Activated CD4-positive, alpha-beta T cell treated with anti-CD3 and anti-CD28 coated beads for 24 hours (primary cell): ENCODE data around the gene MAPK12.

ENCODE experiments used
- DNase-seq, 2 donors: peaks; one replicate each; pipeline ENCODE4 v3.0.0-alpha.2; 2020; ENCODE audit warnings: low read depth in 2 of 2

Gene MAPK12

GRCh38 chr22:50232481-50233151 is 28.9 kb downstream of the MAPK12 start:
- DNase-seq: no peak

DNA sequence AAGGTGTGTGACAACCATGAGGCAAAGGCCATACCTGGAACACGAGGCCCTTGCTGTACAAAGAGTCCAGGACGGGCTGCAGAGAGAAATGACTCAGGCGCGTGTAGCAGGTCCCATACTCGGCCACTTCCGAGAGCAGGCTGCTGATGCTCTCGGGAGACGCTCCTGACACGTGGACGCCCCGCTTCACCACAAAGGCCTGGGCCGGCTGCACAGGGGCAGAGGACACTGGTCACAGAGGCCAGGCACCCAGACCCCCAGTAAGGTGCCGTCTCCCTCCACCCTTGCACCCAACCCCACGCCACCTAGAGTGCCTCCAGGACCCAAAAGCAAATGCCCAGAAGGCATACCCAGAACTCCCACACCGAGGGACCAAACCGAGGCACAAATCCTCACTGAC is 32.1 kb downstream of the MAPK12 start:
- DNase-seq: no peak

- DNase-seq: no peak
Observed at GRCh38 chr22:50228366-50228765, 33.1 kb downstream of the MAPK12 start.

GRCh38 chr22:50227579-50228215 is 33.8 kb downstream of the MAPK12 start:
- no peak for DNase-seq

GRCh38 chr22:50226875-50227165 is 34.7 kb downstream of the MAPK12 start:
- no peak for DNase-seq

DNA sequence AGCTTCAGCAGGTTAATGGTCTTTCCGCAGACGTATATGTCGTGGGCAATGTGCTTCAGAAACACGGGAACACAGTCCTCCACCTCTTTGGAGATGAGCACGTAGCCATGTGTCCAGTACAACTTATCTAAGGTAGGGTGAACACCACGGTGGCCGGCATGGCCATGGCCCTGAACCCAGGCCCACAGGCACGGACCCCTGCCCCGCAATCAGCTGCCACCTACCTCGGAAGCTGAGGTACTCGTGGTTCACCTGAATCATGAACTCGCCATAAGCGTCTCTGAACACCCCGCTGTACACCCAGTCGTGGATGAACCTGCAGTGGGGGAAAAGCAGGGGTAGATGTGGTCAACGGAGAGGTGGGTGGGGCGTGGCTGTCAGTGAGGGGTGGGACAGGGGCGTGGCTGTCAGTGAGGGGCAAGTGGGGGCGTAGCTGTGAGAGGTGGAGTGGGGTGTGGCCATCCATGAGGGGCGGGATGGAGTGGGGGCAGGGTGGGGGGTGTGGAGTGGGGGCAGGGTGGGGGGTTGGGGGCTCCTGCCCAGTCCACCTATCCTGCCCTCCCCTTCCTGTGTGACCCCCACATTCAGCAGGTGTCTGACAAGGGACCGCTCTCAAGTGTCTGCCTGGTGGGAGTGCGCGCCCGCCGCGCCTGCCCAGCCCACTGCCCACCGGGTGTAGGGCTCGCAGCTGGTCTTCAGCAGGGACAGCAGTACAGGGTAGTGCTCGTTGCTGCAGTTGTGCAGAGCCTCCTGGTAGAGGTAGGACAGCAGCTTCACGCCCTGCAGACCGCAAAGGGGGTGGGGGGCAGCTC is 35.2 kb downstream of the MAPK12 start:
- DNase-seq: no peak

- DNase-seq: no peak
Observed at GRCh38 chr22:50225200-50225969, 36.1 kb downstream of the MAPK12 start.

GRCh38 chr22:50224071-50224470 is 37.4 kb downstream of the MAPK12 start:
- no peak for DNase-seq

- DNase-seq: no peak
Observed at GRCh38 chr22:50222508-50222907, 39.0 kb downstream of the MAPK12 start.

DNA sequence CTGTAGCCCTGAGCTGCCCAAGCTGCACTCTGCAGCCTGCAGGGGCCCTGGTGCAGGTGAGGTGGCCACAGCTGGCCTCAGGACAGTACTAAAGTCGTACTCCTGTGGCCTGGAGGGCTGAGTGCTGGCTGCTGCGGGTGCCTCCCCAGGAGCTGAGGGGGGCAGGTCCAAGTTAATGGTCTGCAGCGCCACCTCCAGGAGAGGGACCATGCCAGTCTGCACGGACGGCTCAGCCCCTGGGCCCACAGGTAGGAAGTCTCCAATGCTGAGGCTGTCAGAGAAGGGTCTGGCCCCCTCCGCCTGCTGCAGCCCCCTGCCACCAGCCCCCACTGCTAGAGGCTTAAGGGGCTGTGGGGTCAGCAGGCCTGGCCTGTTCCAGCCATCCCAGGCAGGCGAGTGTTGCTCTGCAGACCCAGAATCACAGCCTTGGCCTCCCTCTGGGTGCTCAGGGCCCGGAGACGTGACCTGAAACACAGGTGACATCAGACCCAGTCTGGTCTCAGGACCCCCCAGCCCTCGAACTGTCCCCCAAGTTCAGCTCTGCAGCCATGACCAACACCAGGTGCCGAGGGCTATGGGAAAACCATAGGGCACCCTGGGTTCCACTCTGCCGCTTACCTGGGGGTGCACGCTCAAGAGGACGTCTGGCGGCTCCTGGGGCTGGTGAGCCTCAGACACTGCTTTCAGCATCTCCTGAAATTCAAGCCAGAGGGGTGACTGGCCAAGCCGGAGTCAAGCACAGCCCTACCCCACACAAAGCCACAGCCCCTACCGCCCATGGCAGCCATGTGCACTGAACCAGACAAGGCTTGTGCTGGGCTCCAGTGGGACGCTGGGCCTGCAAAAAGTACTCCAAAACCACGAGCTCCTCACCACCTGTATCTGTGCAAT is 39.8 kb downstream of the MAPK12 start:
- DNase-seq: no peak

- DNase-seq: no peak
Observed at GRCh38 chr22:50220603-50221409, 40.7 kb downstream of the MAPK12 start.

- DNase-seq: no peak
Observed at GRCh38 chr22:50219800-50220602, 41.5 kb downstream of the MAPK12 start.

GRCh38 chr22:50218996-50219727 is 42.3 kb downstream of the MAPK12 start:
- no peak for DNase-seq

GRCh38 chr22:50218153-50218995 is 43.1 kb downstream of the MAPK12 start:
- DNase-seq: no peak

DNA sequence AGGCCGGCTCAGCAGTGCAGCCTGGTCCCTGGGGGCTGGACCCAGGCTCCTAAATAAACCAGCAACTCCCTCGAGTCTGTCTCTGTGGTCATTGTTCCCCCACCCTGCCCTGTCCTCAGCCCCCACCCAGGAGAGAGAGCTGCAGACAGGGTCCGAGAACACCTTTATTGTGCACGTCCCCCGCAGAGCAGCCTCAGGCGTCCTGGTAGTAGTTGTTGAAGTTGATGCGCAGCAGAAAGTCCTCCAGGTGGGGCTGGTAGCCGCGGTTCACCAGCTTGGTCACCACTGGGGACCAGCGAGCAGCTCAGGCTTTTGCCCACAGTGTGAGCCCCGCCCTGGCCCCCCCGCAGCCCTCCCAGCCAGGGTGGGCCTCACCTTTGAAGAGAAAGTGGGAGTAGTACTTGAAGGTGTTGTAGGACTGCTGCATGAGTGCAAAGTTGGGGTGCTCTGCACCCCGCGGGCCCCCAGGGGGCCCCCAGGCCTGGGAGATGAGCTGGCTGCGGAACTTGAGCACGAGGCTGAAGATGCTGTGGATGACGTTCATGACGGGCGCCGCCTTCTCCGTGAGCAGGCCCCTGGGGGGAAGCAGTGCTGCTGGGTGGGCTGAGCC is 43.8 kb downstream of the MAPK12 start:
- DNase-seq: no peak

DNA sequence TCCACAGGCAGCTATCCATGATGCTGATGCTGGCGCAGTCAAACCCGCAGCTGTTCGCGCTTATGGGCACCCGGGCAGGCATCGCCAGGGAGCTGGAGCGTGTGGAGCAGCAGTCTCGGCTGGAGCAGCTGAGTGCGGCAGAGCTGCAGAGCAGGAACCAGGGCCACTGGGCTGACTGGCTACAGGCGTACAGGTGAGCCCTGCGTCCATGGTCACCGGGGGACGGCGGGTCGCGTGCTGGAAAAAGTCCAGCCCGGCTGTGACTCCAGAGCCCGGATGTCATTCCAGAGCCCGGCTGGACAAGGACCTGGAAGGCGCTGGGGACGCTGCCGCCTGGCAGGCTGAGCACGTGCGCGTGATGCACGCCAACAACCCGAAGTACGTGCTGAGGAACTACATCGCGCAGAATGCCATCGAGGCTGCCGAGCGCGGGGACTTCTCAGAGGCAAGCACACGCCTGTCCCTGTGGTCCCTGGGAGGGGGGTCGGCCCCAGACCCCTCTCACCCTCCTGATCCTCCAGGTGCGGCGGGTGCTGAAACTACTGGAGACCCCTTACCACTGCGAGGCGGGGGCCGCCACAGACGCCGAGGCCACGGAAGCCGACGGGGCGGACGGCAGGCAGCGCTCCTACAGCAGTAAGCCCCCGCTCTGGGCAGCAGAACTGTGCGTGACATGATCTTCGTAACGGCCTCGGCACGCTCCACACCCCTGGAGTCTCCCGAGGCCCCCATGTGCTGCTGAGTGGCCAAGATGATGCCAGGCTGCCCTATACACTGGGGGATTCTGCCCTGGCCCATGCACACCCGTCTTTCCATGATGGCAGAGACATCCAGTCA is 44.6 kb downstream of the MAPK12 start:
- no peak for DNase-seq
